GM18909 (cell line): ENCODE results near the gene DHDH.

Experiments used
- ATAC-seq: cut with Tn5 transposase; IDR thresholded peaks from one replicate; pipeline ENCODE4 v1.9.1; 2021; ENCODE audit warnings: mild to moderate bottlenecking; ENCODE audit not compliant: unreplicated experiment, poor library complexity

The DHDH gene

GRCh38 chr19:48965040-48965805, 31.7 kb downstream of the DHDH start, which contains the start of gene FTL:
Gene FTL, plus strand, starts transcription at chr19:48965309. Its CDS starts 199 bp downstream, at chr19:48965508.
- ATAC-seq = peak; percentile 58

- peak; percentile 23 for ATAC-seq
Measured at GRCh38 chr19:48965806-48966540, 32.5 kb downstream of the DHDH start.

- ATAC-seq = no peak
Measured at GRCh38 chr19:48966541-48967345, 33.2 kb downstream of the DHDH start.

GRCh38 chr19:48967346-48968178, 34.1 kb downstream of the DHDH start:
- ATAC-seq = no peak

GRCh38 chr19:48968179-48968661, 34.7 kb downstream of the DHDH start:
- no peak for ATAC-seq

- ATAC-seq = no peak
Measured at GRCh38 chr19:48968813-48969218, 35.3 kb downstream of the DHDH start.

GRCh38 chr19:48969276-48970138, 36.0 kb downstream of the DHDH start:
- ATAC-seq = no peak

- no peak for ATAC-seq
Measured at GRCh38 chr19:48970139-48970766, 36.8 kb downstream of the DHDH start.

GRCh38 chr19:48970923-48971395, 37.5 kb downstream of the DHDH start:
- ATAC-seq = no peak

- no peak for ATAC-seq
Measured at GRCh38 chr19:48975947-48976847, 42.7 kb downstream of the DHDH start.

- no peak for ATAC-seq
Measured at GRCh38 chr19:48977061-48977460, 43.6 kb downstream of the DHDH start.

- no peak for ATAC-seq
Measured at GRCh38 chr19:48982280-48982679, 48.8 kb downstream of the DHDH start.

- no peak for ATAC-seq
Measured at GRCh38 chr19:48985711-48986110, 52.2 kb downstream of the DHDH start.

GRCh38 chr19:48986211-48986610, 52.7 kb downstream of the DHDH start:
- no peak for ATAC-seq

- no peak for ATAC-seq
Measured at GRCh38 chr19:48987323-48987722, 53.8 kb downstream of the DHDH start.

GRCh38 chr19:48988286-48988685, 54.8 kb downstream of the DHDH start:
- no peak for ATAC-seq

- ATAC-seq = no peak
Measured at GRCh38 chr19:48988860-48989259, 55.4 kb downstream of the DHDH start.
